GM10847 (cell line): ENCODE results near the gene BFAR.

ENCODE experiments used
- POLR2A ChIP-seq: IDR thresholded peaks from 2 replicates; pipeline ENCODE4 v1.6.1; 2011; ENCODE audit not compliant: insufficient read length; ENCODE audit errors: extremely low read depth

Gene BFAR

GRCh38 chr16:14629612-14629918, 3.2 kb upstream of the BFAR start:
- TF ChIP-seq POLR2A: no peak

GRCh38 chr16:14629919-14630619, 2.7 kb upstream of the BFAR start, which contains the start of gene PARN:
Gene PARN (minus strand): TSS chr16:14630260. CDS start chr16:14630125, 135 bp downstream.
- TF ChIP-seq POLR2A: peak; percentile 97

GRCh38 chr16:14634389-14634725, 1.6 kb downstream of the BFAR start:
- TF ChIP-seq POLR2A: no peak

- no peak for TF ChIP-seq POLR2A
Measured at GRCh38 chr16:14635395-14636165, 2.8 kb downstream of the BFAR start.

- TF ChIP-seq POLR2A: no peak
Measured at GRCh38 chr16:14640538-14640937, 7.8 kb downstream of the BFAR start.

GRCh38 chr16:14641206-14641605, 8.5 kb downstream of the BFAR start:
- no peak for TF ChIP-seq POLR2A

GRCh38 chr16:14641926-14642325, 9.2 kb downstream of the BFAR start:
- no peak for TF ChIP-seq POLR2A

GRCh38 chr16:14649816-14650215, 17.1 kb downstream of the BFAR start:
- TF ChIP-seq POLR2A: no peak

- no peak for TF ChIP-seq POLR2A
Measured at GRCh38 chr16:14650629-14651028, 17.9 kb downstream of the BFAR start.

GRCh38 chr16:14652726-14653125, 20.0 kb downstream of the BFAR start:
- no peak for TF ChIP-seq POLR2A

GRCh38 chr16:14658063-14658462, 25.3 kb downstream of the BFAR start:
- no peak for TF ChIP-seq POLR2A

- TF ChIP-seq POLR2A: no peak
Measured at GRCh38 chr16:14667347-14668266, 34.9 kb downstream of the BFAR start.

- TF ChIP-seq POLR2A: no peak
Measured at GRCh38 chr16:14668556-14669223, 35.9 kb downstream of the BFAR start.

- no peak for TF ChIP-seq POLR2A
Measured at GRCh38 chr16:14669776-14670175, 37.0 kb downstream of the BFAR start.

GRCh38 chr16:14672403-14672971, 39.7 kb downstream of the BFAR start:
- TF ChIP-seq POLR2A: no peak
